Activated naive CD8-positive, alpha-beta T cell (primary cell): Measurements from ENCODE around the gene KIF9.
"Not testable (repeated sequence)": the region's sequence is repeated elsewhere in the genome, so short reads cannot be mapped to it uniquely, and the experiment has no call there.

ENCODE experiments used
- H3K27ac Mint-ChIP-seq: one replicate; pipeline ENCODE4 v1.8.0; 2021; ENCODE audit warnings: mixed read lengths
- H3K27me3 Mint-ChIP-seq: one replicate; pipeline ENCODE4 v1.8.0; 2021; ENCODE audit warnings: mixed read lengths
- H3K36me3 Mint-ChIP-seq: one replicate; pipeline ENCODE4 v1.8.0; 2021; ENCODE audit warnings: mixed read lengths
- H3K4me1 Mint-ChIP-seq: one replicate; pipeline ENCODE4 v1.8.0; 2021; ENCODE audit warnings: low read depth, mixed read lengths
- H3K4me3 Mint-ChIP-seq: one replicate; pipeline ENCODE4 v1.8.0; 2021; ENCODE audit warnings: mild to moderate bottlenecking, mixed read lengths
- H3K9me3 Mint-ChIP-seq: one replicate; pipeline ENCODE4 v1.8.0; 2021; ENCODE audit warnings: low read depth, mixed read lengths

The KIF9 gene

GRCh38 chr3:47197287-47197686 is 85.3 kb downstream of the KIF9 start:
- Mint-ChIP-seq H3K27ac (no peak overlapping the region), H3K9me3 (no peaks in the 10 kb centered on the region), H3K36me3 (peaks cover 12% of the 10 kb centered on the region), H3K27me3 (no peaks in the 10 kb centered on the region), H3K4me3 (no peak overlapping the region), H3K4me1 (no peaks in the 10 kb centered on the region)

- Mint-ChIP-seq H3K27ac (no peak overlapping the region), H3K36me3 (peaks cover 12% of the 10 kb centered on the region), H3K4me3 (no peak overlapping the region), H3K9me3 (no peaks in the 10 kb centered on the region), H3K27me3 (no peaks in the 10 kb centered on the region), H3K4me1 (no peaks in the 10 kb centered on the region)
Measured at GRCh38 chr3:47194994-47195393, 87.6 kb downstream of the KIF9 start.

- Mint-ChIP-seq H3K9me3 (no peaks in the 10 kb centered on the region), H3K4me3 (no peak overlapping the region), H3K4me1 (no peaks in the 10 kb centered on the region), H3K27me3 (no peaks in the 10 kb centered on the region), H3K27ac (no peak overlapping the region), H3K36me3 (peaks cover 12% of the 10 kb centered on the region)
Measured at GRCh38 chr3:47193871-47194859, 88.4 kb downstream of the KIF9 start.

DNA sequence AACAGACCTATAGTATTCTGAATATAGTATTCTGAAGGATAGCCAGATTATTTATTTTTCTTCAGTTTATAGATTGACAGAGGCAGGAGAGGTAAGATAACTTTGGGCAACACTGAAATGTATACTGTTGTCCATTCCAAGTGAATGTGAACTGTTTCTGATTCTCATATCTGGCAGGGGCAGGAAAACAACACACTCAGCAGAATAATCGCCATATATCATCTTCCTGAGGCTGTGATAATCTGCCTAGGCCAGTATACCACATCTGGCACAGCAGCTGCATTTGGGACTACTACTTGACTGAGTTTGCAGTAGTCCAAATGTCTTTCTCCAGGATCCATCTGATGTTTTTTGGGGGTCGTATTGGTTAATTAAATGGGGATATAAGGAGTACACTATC is 96.3 kb downstream of the KIF9 start:
- H3K27me3 Mint-ChIP-seq: no peaks in the 10 kb centered on the region
- H3K36me3 Mint-ChIP-seq: no peaks in the 10 kb centered on the region
- no peaks in the 10 kb centered on the region for H3K4me1 Mint-ChIP-seq
- H3K4me3 Mint-ChIP-seq: no peak overlapping the region
- H3K9me3 Mint-ChIP-seq: no peaks in the 10 kb centered on the region
- H3K27ac Mint-ChIP-seq: no peak overlapping the region

GRCh38 chr3:47181685-47182084 is 100.9 kb downstream of the KIF9 start:
- H3K27ac Mint-ChIP-seq, H3K4me3 Mint-ChIP-seq, H3K27me3 Mint-ChIP-seq, H3K36me3 Mint-ChIP-seq, H3K9me3 Mint-ChIP-seq, H3K4me1 Mint-ChIP-seq: not testable (repeated sequence)

DNA sequence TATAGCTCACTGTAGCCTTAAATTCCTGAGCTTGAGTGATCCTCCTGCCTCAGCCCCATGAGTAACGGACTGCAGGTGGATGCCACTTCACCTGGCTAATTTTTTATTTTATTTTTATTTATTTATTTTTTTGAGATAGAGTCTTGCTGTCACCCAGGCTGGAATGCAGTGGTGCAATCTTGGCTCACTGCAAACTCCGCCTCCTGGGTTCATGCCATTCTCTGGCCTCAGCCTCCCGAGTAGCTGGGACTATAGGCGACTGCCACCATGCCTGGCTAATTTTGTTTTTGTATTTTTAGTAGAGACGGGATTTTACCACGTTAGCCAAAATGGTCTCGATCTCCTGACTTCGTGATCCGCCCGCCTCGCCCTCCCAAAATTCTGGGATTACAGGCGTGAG is 102.6 kb downstream of the KIF9 start:
- not testable (repeated sequence) for H3K4me3 Mint-ChIP-seq, H3K36me3 Mint-ChIP-seq, H3K27me3 Mint-ChIP-seq, H3K9me3 Mint-ChIP-seq, H3K4me1 Mint-ChIP-seq, H3K27ac Mint-ChIP-seq
